HCT116 (cell line): ENCODE measurements around the gene KIF5A. TPM values are rescaled to one million over a fixed set of nuclear protein-coding genes. Genes with fewer than 3 reads are reported as not detected.
A peak's percentile ranks its signal among the peaks of the same experiment; 100 is the strongest.

Source experiments
- ATAC-seq: fragments of 200-7000 bp; cut with Tn5 transposase; 2 replicates; pipeline ENCODE4 v1.9.1; 2020; ENCODE audit warnings: mild to moderate bottlenecking, moderate library complexity
- BruUV-seq: library from RNA; stranded (reverse); fragments of 400-500 nt; replicated peaks from 2 replicates; lab custom pipeline; 2021; lab: Mats Ljungman, UMichigan
- CTCF ChIA-PET: fragments of 300-600 bp; sonication (Branson Sonifier 250); formaldehyde crosslinking; loops from one replicate; lab custom pipeline; 2021; ENCODE audit warnings: antibody characterized with exemption; lab: Charles Lee
- POLR2A ChIA-PET: fragments of 300-600, 350-600 bp; sonication (Branson Sonifier 250); formaldehyde crosslinking; loops from one replicate; lab custom pipeline; 2021; ENCODE audit warnings: antibody characterized with exemption; lab: Charles Lee
- RAD21 ChIA-PET, 2 experiments: fragments of 300-600 bp; sonication (Branson Sonifier 250); formaldehyde crosslinking; loops; one replicate each; lab custom pipeline; 2023; ENCODE audit warnings: low total read pairs in 2 of 2; ENCODE audit not compliant: uncharacterized antibody in 2 of 2, unreplicated experiment in 2 of 2, low non-redundant PET in 1 of 2; lab: Charles Lee
- DNase-seq: peaks from one replicate; pipeline ENCODE4 v3.0.0-alpha.2; 2010; ENCODE audit warnings: low read depth, low spot score
- H2AFZ ChIP-seq: fragments of 200-600 bp; shearing (Covaris generic), sonication (generic); 2 replicates; pipeline ENCODE4 v1.6.1; 2017; ENCODE audit warnings: low read depth, mixed run types, mixed read lengths, antibody characterized with exemption, low read length; ENCODE audit not compliant: poor library complexity, severe bottlenecking
- H3K27ac ChIP-seq: 2 replicates; pipeline ENCODE4 v1.5.1; 2012; ENCODE audit warnings: low read depth, low read length
- H3K27me3 ChIP-seq: fragments of 200-600 bp; sonication (generic); 2 replicates; pipeline ENCODE4 v1.6.1; 2016; ENCODE audit warnings: mixed run types, low read length, mixed read lengths; ENCODE audit not compliant: insufficient read depth
- H3K36me3 ChIP-seq, 2 experiments: fragments of 200-500 bp in 1 of 2; fragments of 200-600 bp in 1 of 2; sonication (Bioruptor generic) in 1 of 2; sonication (generic) in 1 of 2; 2 replicates each; pipeline versions ENCODE4 v1.5.1 to v1.6.1; 2014 to 2016; ENCODE audit warnings: low read length in 2 of 2, inconsistent platforms in 1 of 2, mixed read lengths in 1 of 2, mixed run types in 1 of 2; ENCODE audit not compliant: insufficient read depth in 2 of 2, control insufficient read depth in 1 of 2
- H3K4me1 ChIP-seq, 2 experiments: fragments of 200-600 bp in 1 of 2; sonication (generic) in 1 of 2; 2 replicates each; pipeline versions ENCODE4 v1.5.1 to v1.6.1; 2012 to 2017; ENCODE audit warnings: low read length in 2 of 2, inconsistent platforms in 1 of 2, mild to moderate bottlenecking in 1 of 2, mixed read lengths in 1 of 2, mixed run types in 1 of 2, moderate library complexity in 1 of 2; ENCODE audit not compliant: insufficient read depth in 2 of 2, control insufficient read depth in 1 of 2
- H3K4me2 ChIP-seq: fragments of 200-600 bp; sonication (generic); 2 replicates; pipeline ENCODE4 v1.6.1; 2017; ENCODE audit warnings: mixed run types, low read length, mixed read lengths
- H3K4me3 ChIP-seq, 2 experiments: fragments of 200-600 bp in 1 of 2; sonication (generic) in 1 of 2; replicated peaks in 1 of 2; 2 replicates each; pipeline ENCODE4 v1.5.1; 2011 to 2016; ENCODE audit warnings: low read length in 2 of 2, control low read depth in 1 of 2, low read depth in 1 of 2, mild to moderate bottlenecking in 1 of 2, mixed read lengths in 1 of 2, mixed run types in 1 of 2
- H3K79me2 ChIP-seq: fragments of 200-600 bp; sonication (generic); 2 replicates; pipeline ENCODE4 v1.6.1; 2017; ENCODE audit warnings: mild to moderate bottlenecking, mixed run types, low read length, moderate library complexity, mixed read lengths; ENCODE audit not compliant: insufficient read depth
- H3K9ac ChIP-seq: fragments of 200-600 bp; sonication (generic); 2 replicates; pipeline ENCODE4 v1.6.1; 2016; ENCODE audit warnings: low read length, mixed read lengths
- H3K9me2 ChIP-seq: fragments of 200-600 bp; sonication (generic), shearing (Covaris generic); 2 replicates; pipeline ENCODE4 v1.6.1; 2017; ENCODE audit warnings: mixed run types, mild to moderate bottlenecking, moderate library complexity; ENCODE audit not compliant: insufficient read depth
- H3K9me3 ChIP-seq, 2 experiments: fragments of 200-500 bp in 1 of 2; fragments of 200-600 bp in 1 of 2; sonication (Bioruptor generic) in 1 of 2; sonication (generic) in 1 of 2; 2 replicates each; pipeline ENCODE4 v1.6.1; 2014 to 2017; ENCODE audit warnings: low read length in 2 of 2, mixed read lengths in 2 of 2, inconsistent platforms in 1 of 2, low read depth in 1 of 2, mild to moderate bottlenecking in 1 of 2, mixed run types in 1 of 2, moderate library complexity in 1 of 2; ENCODE audit not compliant: control insufficient read depth in 1 of 2, insufficient read depth in 1 of 2
- H4K20me1 ChIP-seq: fragments of 200-600 bp; sonication (generic), shearing (Covaris generic); 2 replicates; pipeline ENCODE4 v1.6.1; 2017; ENCODE audit warnings: mixed run types, mild to moderate bottlenecking, moderate library complexity; ENCODE audit not compliant: insufficient read depth
- ATF3 ChIP-seq: IDR thresholded peaks from 2 replicates; pipeline ENCODE4 v1.6.1; 2012
- CBX3 ChIP-seq: IDR thresholded peaks from 2 replicates; pipeline ENCODE4 v1.6.1; 2012; ENCODE audit warnings: low read depth
- CEBPB ChIP-seq: IDR thresholded peaks from 2 replicates; pipeline ENCODE4 v1.6.1; 2012; ENCODE audit warnings: low read depth
- EGR1 ChIP-seq: IDR thresholded peaks from 2 replicates; pipeline ENCODE4 v1.6.1; 2012; ENCODE audit warnings: low read depth
- EZH2 ChIP-seq: fragments of 200-600 bp; sonication (generic); IDR thresholded peaks from 2 replicates; pipeline ENCODE4 v1.6.1; 2017; ENCODE audit warnings: antibody characterized with exemption, mixed run types
- EZH2phosphoT487 ChIP-seq: fragments of 200-600 bp; IDR thresholded peaks from 2 replicates; pipeline ENCODE4 v1.6.1; 2018; ENCODE audit warnings: antibody characterized with exemption, borderline replicate concordance
- FOSL1 ChIP-seq: IDR thresholded peaks from 2 replicates; pipeline ENCODE4 v1.6.1; 2012; ENCODE audit warnings: low read depth
- JUND ChIP-seq: IDR thresholded peaks from 2 replicates; pipeline ENCODE4 v1.6.1; 2012
- POLR2A ChIP-seq: IDR thresholded peaks from 2 replicates; pipeline ENCODE4 v1.7.0; 2011; ENCODE audit warnings: borderline replicate concordance; ENCODE audit not compliant: insufficient read depth, insufficient read length; ENCODE audit errors: extremely low read depth
- POLR2AphosphoS5 ChIP-seq: IDR thresholded peaks from 2 replicates; pipeline ENCODE4 v1.6.1; 2011; ENCODE audit warnings: mild to moderate bottlenecking, low read depth, low read length, moderate library complexity
- RAD21 ChIP-seq: IDR thresholded peaks from 2 replicates; pipeline ENCODE4 v1.6.1; 2012; ENCODE audit warnings: low read depth, mild to moderate bottlenecking
- REST ChIP-seq: IDR thresholded peaks from 2 replicates; pipeline ENCODE4 v1.6.1; 2012; ENCODE audit warnings: low read depth
- SIN3A ChIP-seq: IDR thresholded peaks from 2 replicates; pipeline ENCODE4 v1.6.1; 2012; ENCODE audit warnings: low read depth
- SRF ChIP-seq: IDR thresholded peaks from 2 replicates; pipeline ENCODE4 v1.6.1; 2012; ENCODE audit warnings: low read depth
- TCF7L2 ChIP-seq: IDR thresholded peaks from 2 replicates; pipeline ENCODE4 v1.7.0; 2011; ENCODE audit warnings: borderline replicate concordance, inconsistent platforms; ENCODE audit not compliant: insufficient read depth, insufficient read length; ENCODE audit errors: extremely low read depth
- ZBTB33 ChIP-seq: IDR thresholded peaks from 2 replicates; pipeline ENCODE4 v1.6.1; 2011; ENCODE audit warnings: mild to moderate bottlenecking, low read length, moderate library complexity; ENCODE audit not compliant: insufficient replicate concordance; ENCODE audit errors: extremely low read depth
- ZFX ChIP-seq: fragments of 450-650 bp; IDR thresholded peaks from 2 replicates; pipeline ENCODE4 v1.6.1; 2017
- ZNF274 ChIP-seq: fragments of 200-500 bp; sonication (Bioruptor generic); IDR thresholded peaks from 2 replicates; pipeline ENCODE4 v1.6.1; 2014; ENCODE audit warnings: mild to moderate bottlenecking, low read depth, low read length, inconsistent platforms
- intact Hi-C: fragments of 100-400 bp; cut with micrococcal nuclease; formaldehyde crosslinking; loops from 2 replicates; pipeline ENCODE4 v1.10.0; 2022
- total RNA-seq: library from RNA; stranded (reverse); gene quantifications from one replicate; pipeline ENCODE4 v1.2.1, GENCODE V29; 2021; ENCODE audit not compliant: unreplicated experiment

The KIF5A gene
- total RNA-seq, 1 experiment from 2014 or later = 5.2 TPM

GRCh38 chr12:57590864-57591781, 41.3 kb downstream of the KIF5A start, which contains the start of gene PIP4K2C (continued):
- TF ChIP-seq POLR2AphosphoS5 (peak; percentile 96), POLR2A (peak; percentile 89), EZH2phosphoT487 (no peak), CEBPB (no peak), ZNF274 (no peak)
- TF ChIP-seq, all 23 proteins: peak for 8

GRCh38 chr12:57591782-57592325, 42.0 kb downstream of the KIF5A start:
- CTCF ChIA-PET = interaction anchor here (3.4 kb wide), 1 partner anchor 9 kb away, joined by 18 read pairs; no protein-coding TSS in a partner anchor
- Histone ChIP-seq H3K79me2 (peaks cover 14% of the 10 kb centered on the region), H3K27ac (no peak overlapping the region), H3K9me2 (no peaks in the 10 kb centered on the region), H3K4me2 (peak overlapping the region; percentile 77), H2AFZ (no peak overlapping the region), H3K9ac (peak overlapping the region; percentile 81), H3K9me3 (no peaks in the 10 kb centered on the region), H3K27me3 (no peaks in the 10 kb centered on the region), H4K20me1 (no peaks in the 10 kb centered on the region), H3K36me3 (peaks cover 3 to 16% of the 10 kb centered on the region in 2 experiments; a peak in 2 of 4 replicates), H3K4me3 (peak overlapping the region; percentile 94 to 95), H3K4me1 (peaks cover 6 to 18% of the 10 kb centered on the region in 2 experiments; a peak in 3 of 4 replicates)
- RAD21 ChIA-PET = no interaction called here
- TF ChIP-seq ZFX (no peak), FOSL1 (no peak), ATF3 (no peak), JUND (no peak), SRF (no peak), RAD21 (no peak), CBX3 (no peak), ZNF274 (no peak), REST (no peak), EGR1 (no peak), SIN3A (no peak), ZBTB33 (no peak), EZH2 (no peak), TCF7L2 (no peak)
- TSS peak; percentile 45 for BruUV-seq
- POLR2A ChIA-PET = no interaction called here
- ATAC-seq (no peak), DNase-seq (no peak)
- intact Hi-C loops = loop anchor here (2.0 kb wide), 1 partner anchor 41 kb away; the partner anchor contains the start of gene B4GALNT1
